PFSK-1 (cell line): ENCODE measurements around the gene KLHL25.

Source experiments
- FOXP2 ChIP-seq: optimal IDR thresholded peaks from 2 replicates; pipeline ENCODE3; 2011; ENCODE audit warnings: borderline replicate concordance, control low read depth, inconsistent platforms; ENCODE audit not compliant: insufficient read depth; ENCODE audit errors: extremely low read length, extremely low read depth
- POLR2AphosphoS5 ChIP-seq: IDR thresholded peaks from 2 replicates; pipeline ENCODE4 v1.6.1; 2012; ENCODE audit warnings: low read depth, mild to moderate bottlenecking, control low read depth, low read length, moderate library complexity
- SIN3A ChIP-seq: IDR thresholded peaks from 2 replicates; pipeline ENCODE4 v1.6.1; 2012; ENCODE audit warnings: mild to moderate bottlenecking, low read length, moderate library complexity, borderline replicate concordance; ENCODE audit not compliant: insufficient read depth
- TAF1 ChIP-seq: IDR thresholded peaks from 2 replicates; pipeline ENCODE4 v1.6.1; 2012; ENCODE audit warnings: low read length, control low read depth, borderline replicate concordance; ENCODE audit not compliant: insufficient read depth
- TF ChIP-seq, protein P1 (sequence below), 2 experiments: IDR thresholded peaks; 2 replicates each; pipeline versions ENCODE4 v1.6.1 to v1.8.0; 2011 to 2012; ENCODE audit warnings: low read depth in 2 of 2, low read length in 2 of 2, control low read depth in 1 of 2, inconsistent platforms in 1 of 2, mild to moderate bottlenecking in 1 of 2, moderate library complexity in 1 of 2; ENCODE audit not compliant: insufficient read depth in 1 of 2

KLHL25 gene

GRCh38 chr15:85722374-85723152 lies 72.2 kb downstream of the KLHL25 start:
- TF ChIP-seq, protein P1, sequence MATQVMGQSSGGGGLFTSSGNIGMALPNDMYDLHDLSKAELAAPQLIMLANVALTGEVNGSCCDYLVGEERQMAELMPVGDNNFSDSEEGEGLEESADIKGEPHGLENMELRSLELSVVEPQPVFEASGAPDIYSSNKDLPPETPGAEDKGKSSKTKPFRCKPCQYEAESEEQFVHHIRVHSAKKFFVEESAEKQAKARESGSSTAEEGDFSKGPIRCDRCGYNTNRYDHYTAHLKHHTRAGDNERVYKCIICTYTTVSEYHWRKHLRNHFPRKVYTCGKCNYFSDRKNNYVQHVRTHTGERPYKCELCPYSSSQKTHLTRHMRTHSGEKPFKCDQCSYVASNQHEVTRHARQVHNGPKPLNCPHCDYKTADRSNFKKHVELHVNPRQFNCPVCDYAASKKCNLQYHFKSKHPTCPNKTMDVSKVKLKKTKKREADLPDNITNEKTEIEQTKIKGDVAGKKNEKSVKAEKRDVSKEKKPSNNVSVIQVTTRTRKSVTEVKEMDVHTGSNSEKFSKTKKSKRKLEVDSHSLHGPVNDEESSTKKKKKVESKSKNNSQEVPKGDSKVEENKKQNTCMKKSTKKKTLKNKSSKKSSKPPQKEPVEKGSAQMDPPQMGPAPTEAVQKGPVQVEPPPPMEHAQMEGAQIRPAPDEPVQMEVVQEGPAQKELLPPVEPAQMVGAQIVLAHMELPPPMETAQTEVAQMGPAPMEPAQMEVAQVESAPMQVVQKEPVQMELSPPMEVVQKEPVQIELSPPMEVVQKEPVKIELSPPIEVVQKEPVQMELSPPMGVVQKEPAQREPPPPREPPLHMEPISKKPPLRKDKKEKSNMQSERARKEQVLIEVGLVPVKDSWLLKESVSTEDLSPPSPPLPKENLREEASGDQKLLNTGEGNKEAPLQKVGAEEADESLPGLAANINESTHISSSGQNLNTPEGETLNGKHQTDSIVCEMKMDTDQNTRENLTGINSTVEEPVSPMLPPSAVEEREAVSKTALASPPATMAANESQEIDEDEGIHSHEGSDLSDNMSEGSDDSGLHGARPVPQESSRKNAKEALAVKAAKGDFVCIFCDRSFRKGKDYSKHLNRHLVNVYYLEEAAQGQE (IDR thresholded peaks at IDR 0.05; ENCODE audit: insufficient read depth in 1 of 2, low read depth in 2 of 2, low read length in 2 of 2): no peak
- TF ChIP-seq POLR2AphosphoS5 (no peak), SIN3A (no peak), FOXP2 (no peak), TAF1 (no peak)

DNA sequence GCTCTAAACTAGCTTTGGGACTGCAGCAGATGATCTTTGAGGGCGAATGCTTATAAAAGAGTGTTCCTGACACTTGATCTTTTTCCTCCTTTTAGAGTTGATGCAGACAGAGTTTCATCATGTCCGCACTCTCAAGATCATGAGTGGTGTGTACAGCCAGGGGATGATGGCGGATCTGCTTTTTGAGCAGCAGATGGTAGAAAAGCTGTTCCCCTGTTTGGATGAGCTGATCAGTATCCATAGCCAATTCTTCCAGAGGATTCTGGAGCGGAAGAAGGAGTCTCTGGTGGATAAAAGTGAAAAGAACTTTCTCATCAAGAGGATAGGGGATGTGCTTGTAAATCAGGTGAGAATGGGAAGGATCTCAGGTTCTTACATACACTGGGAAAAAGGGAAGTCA lies 75.7 kb downstream of the KLHL25 start:
- TF ChIP-seq, protein P1 (IDR thresholded peaks at IDR 0.05; ENCODE audit: insufficient read depth in 1 of 2, low read depth in 2 of 2, low read length in 2 of 2): no peak
- TF ChIP-seq TAF1 (no peak), FOXP2 (no peak)

DNA sequence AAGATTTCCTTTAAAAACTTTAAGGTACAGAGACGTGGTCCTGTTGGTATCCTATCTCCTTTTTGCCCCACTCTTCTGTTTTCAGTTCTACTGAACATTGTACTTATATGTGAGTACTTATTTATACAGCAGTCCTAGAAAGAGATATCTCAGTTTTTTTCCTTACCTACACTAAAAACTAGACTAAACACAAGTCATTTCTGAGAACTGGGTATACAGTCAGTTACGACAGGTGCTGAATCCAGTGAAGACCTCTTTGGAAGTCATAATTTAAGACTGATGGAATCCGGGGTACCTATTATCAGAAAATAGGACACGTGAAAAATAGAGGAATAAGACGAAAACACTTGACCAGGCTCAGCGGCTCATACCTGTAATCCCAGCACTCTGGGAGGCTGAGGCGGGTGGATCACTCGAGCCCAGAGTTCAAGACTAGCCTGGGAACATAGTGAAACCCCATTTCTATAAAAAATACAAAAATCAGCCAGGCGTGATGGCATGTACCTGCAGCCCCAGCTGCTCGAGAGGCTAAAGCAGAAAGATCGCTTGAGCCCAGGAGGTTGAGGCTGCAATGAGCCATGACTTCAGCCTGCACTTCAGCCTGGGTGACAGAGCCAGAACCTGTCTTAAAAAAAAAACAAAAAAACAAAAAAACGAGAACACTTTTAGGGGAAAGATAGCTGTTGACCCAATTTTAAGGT lies 76.3 kb downstream of the KLHL25 start:
- TF ChIP-seq SIN3A (no peak), FOXP2 (no peak), POLR2AphosphoS5 (no peak), TAF1 (no peak)
- TF ChIP-seq, protein P1 (IDR thresholded peaks at IDR 0.05; ENCODE audit: insufficient read depth in 1 of 2, low read depth in 2 of 2, low read length in 2 of 2): no peak

- TF ChIP-seq FOXP2 (no peak), POLR2AphosphoS5 (no peak), SIN3A (no peak), TAF1 (no peak)
- TF ChIP-seq, protein P1 (IDR thresholded peaks at IDR 0.05; ENCODE audit: insufficient read depth in 1 of 2, low read depth in 2 of 2, low read length in 2 of 2): no peak
Observed at GRCh38 chr15:85717212-85717611, 77.5 kb downstream of the KLHL25 start.

GRCh38 chr15:85716261-85716660 lies 78.5 kb downstream of the KLHL25 start:
- no peak for TF ChIP-seq POLR2AphosphoS5
- TF ChIP-seq, protein P1 (IDR thresholded peaks at IDR 0.05; ENCODE audit: insufficient read depth in 1 of 2, low read depth in 2 of 2, low read length in 2 of 2): no peak
- no peak for TF ChIP-seq FOXP2
- TF ChIP-seq TAF1: no peak
- TF ChIP-seq SIN3A: no peak
